CD4-positive, alpha-beta T cell treated with Interleukin-21 for 1 hour (primary cell): ENCODE results near the gene NSD2.
"Not testable (repeated sequence)": the region's sequence is repeated elsewhere in the genome, so short reads cannot be mapped to it uniquely, and the experiment has no call there.

Experiments
- DNase-seq: peaks from one replicate; pipeline ENCODE4 v3.0.0-alpha.2; 2020

NSD2 gene

DNA sequence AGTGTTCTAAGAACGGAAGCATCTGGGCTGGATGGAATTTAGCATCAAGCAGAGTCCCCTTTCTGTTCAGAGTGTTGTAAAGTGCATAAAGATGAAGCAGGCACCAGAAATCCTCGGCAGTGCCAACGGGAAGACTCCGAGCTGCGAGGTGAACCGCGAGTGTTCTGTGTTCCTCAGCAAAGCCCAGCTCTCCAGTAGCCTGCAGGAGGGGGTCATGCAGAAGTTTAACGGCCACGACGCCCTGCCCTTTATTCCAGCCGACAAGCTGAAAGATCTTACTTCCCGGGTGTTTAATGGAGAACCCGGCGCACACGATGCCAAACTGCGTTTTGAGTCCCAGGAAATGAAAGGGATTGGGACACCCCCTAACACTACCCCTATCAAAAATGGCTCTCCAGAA lies 29.4 kb downstream of the NSD2 start:
- no peak for DNase-seq

GRCh38 chr4:1901127-1901526 lies 29.9 kb downstream of the NSD2 start:
- no peak for DNase-seq

DNA sequence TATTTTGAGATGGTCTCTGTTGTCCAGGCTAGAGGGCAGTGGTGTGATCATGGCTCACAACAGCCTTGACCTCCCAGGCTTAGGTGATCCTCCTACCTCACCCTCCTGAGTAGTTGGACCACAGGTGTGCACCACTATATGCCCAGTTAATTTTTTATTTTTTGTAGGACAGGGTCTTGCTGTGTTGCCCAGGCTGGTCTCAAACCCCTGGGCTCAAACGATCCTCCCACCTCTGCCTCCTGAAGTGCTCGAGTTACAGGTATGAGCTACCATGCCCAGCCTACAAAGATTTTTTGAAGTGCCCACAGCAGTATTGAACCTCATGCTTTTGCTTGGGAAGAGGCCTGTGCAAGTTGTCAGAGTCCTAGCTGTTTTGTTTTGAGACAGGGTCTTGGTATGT lies 31.1 kb downstream of the NSD2 start:
- no peak for DNase-seq

DNA sequence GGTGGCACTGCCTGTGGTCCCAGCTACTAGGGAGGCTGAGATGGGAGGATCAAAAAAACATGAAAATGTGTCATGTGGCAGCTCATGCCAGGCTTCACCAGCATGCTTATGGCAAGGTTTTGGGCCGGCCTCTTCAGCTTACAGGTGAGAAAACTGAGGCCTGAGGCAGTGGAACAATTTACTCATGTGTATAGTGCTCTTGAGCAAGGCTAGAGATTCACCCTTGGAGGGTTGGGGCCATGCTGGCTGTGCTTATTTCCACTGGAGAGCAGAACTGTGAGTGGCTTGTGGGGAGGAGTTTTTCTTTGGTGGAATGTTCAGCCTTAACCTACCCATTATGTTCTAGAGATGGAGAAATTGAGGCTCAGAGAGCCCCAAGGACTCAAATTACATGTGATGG lies 31.8 kb downstream of the NSD2 start:
- no peak for DNase-seq

DNA sequence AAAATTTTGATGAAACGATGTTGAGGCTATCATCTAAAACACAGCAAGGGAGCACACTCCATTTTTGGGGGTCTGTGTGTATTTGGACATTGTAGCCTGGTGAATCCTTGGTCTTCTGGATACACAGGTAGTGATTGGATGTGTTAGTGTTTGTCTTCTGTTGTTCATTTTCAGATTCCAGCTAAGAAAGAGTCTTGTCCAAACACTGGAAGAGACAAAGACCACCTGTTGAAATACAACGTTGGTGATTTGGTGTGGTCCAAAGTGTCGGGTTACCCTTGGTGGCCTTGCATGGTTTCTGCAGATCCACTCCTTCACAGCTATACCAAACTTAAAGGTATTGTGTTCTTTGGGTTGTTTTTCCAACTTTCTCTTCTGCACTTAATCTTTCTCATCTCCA lies 32.8 kb downstream of the NSD2 start:
- DNase-seq: no peak

GRCh38 chr4:1907848-1908525 lies 36.8 kb downstream of the NSD2 start:
- DNase-seq: no peak

DNA sequence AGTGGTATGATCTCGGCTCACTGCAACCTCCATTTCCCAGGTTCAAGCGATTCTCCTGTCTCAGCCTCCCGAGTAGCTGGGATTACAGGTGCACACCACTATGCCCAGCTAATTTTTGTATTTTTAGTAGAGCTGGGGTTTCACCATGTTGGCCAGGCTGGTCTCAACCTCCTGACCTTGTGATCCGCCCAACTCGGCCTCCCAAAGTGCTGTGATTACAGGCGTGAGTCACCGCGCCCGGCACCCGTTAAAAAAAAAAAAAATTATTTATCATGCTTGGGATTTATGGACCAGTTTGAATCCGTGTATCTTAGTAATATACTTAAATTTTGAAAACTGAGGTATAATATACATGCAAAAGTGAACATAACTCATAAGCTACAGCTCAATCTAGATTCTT lies 38.5 kb downstream of the NSD2 start:
- not testable (repeated sequence) for DNase-seq

- peak; percentile 25 for DNase-seq
Observed at GRCh38 chr4:1910643-1911042, 39.5 kb downstream of the NSD2 start.

GRCh38 chr4:1911316-1911715 lies 40.1 kb downstream of the NSD2 start:
- not testable (repeated sequence) for DNase-seq

DNA sequence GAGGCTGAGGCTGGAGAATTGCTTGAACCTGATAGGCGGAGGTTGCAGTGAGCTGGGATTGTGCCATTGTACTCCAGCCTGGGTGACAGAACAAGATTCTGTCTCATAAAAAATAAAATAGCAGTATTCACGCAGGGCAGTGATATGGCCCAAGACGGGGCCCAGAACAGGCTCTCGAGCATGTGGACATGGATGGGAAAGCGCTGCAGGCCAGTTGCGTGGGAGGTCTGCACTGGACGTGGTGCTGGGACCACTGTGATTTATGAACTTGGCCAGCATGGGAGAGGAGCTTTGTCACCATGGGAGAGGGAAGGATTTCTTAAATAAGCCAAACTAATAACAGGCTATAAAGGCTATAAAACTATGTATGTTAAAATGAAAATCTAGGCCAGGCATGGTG lies 51.6 kb downstream of the NSD2 start:
- DNase-seq: no peak

GRCh38 chr4:1927675-1928074 lies 56.5 kb downstream of the NSD2 start:
- DNase-seq: no peak

- peak; percentile 20 for DNase-seq
Observed at GRCh38 chr4:1928356-1929239, 57.4 kb downstream of the NSD2 start.

DNA sequence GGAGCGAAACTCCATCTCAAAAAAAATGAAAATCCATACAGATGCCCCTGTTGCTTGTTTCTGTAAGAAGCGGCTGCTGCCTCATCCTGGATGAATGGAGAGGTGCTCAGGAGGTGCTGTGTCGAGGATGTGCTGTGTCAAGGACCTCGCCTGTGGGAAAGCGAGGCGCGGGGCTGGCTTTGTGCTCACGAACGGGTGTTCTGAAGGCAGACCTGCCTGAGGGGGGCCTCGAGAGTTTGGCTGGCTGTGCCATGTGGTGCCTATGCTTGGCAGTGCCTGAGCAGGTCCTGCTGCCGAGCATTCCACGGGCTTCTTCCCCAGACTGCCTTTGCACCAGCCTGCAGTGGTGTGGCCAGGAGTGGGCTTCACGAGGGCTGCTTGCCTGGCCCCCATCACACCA lies 61.5 kb downstream of the NSD2 start:
- no peak for DNase-seq

DNA sequence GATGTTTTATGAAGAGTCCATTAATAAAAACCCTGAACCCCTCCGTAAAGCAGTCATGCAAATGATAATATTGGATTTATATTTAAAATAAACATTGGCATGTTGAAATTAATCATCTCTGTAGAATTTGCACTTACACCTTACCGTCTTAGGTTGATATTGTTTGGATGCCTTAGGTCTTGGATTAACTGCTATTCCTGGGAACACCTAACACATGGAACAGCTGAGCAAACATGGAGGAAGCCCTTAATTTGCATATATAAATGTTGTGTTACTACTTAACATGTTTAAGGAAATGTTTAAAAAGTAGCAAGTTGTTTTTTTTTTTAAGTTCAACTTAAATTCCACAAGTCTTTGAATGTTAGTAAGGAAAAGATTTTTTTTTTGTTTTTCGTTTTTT lies 62.5 kb downstream of the NSD2 start:
- DNase-seq: no peak

DNA sequence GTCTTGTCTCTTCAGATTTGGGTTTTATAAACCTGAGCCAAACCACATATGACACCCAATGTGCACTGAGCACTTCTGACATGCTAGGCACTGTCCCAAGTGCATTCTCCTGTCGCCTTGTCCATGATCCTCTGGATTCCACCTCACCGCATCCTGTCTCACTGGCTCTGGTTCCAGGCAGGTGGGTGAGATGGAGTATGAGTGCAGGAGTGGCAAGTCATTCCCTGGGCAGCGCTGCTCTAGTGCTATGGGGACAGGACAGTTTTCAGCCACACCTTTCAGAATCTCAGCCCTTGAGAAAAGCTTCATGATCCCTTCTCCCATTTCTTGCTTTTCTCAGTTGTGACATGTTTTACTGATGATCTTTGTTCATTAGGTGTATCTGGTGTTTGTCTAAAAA lies 66.4 kb downstream of the NSD2 start:
- no peak for DNase-seq

- DNase-seq: no peak
Observed at GRCh38 chr4:1938027-1938426, 66.8 kb downstream of the NSD2 start.

- DNase-seq: no peak
Observed at GRCh38 chr4:1939664-1940509, 68.7 kb downstream of the NSD2 start.

DNA sequence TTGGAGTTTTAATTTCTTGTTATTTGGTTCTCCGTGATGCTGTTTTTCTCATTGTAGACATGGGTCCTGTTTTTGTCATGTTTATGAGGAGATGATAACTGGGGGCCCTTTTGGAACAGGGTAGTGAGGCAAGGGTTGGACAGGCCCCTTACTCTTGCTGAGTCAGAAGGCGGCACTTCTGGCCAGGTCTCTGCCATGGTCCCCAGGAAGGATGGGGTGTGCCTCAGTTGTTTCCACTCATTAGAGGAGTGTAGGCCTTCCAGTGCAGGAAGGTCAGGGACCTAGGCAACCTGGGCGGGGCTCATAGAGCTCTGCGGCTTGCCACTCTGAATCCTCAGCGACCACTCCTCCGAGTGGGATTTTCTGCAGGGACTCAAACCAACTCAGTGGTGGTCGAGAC lies 69.4 kb downstream of the NSD2 start:
- no peak for DNase-seq

GRCh38 chr4:1943928-1944327 lies 72.7 kb downstream of the NSD2 start:
- no peak for DNase-seq

GRCh38 chr4:1945124-1945895 lies 74.1 kb downstream of the NSD2 start:
- no peak for DNase-seq

GRCh38 chr4:1945912-1946311 lies 74.7 kb downstream of the NSD2 start:
- DNase-seq: no peak

DNA sequence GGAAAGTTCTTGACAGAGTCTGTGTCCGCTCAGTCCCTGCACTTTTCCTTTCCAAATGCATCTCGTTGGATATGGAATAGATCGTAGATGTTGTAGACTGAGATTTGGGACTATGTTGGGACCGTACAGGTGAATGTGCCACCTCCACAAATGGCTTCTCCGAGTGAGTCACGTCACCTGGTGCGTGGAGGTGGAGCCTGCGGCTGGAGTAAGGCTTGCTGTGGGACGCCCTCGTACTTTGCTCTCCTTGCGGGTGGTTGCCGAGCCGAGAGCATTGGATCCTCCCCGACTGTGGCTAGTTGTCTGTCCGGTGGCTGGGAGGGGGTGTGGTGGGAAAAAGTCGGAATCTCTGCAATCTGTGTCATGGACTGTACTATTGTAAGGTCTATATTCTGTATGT lies 77.0 kb downstream of the NSD2 start:
- no peak for DNase-seq
